Measurements from ENCODE around the gene EXPH5. TPM values are rescaled to one million over a fixed set of nuclear protein-coding genes. Genes with fewer than 3 reads are reported as not detected.

The EXPH5 gene
- total RNA-seq, 1 experiment from 2014 or later: 18.3 TPM

GRCh38 chr11:108580043-108580442, 13.5 kb downstream of the EXPH5 start:
- no peak for DNase-seq (ENCODE audit: low read depth, low spot score)
- Histone ChIP-seq H3K4me2 (ENCODE audit: low read length) (no peak overlapping the region), H3K4me3 (replicated peaks in 1 of 2; ENCODE audit: low read depth in 1 of 2, low read length in 2 of 2) (no peak overlapping the region), H3K4me1 (ENCODE audit: control insufficient read depth in 1 of 2, insufficient read depth in 2 of 2, low read length in 2 of 2) (no peaks in the 10 kb centered on the region), H3K27ac (ENCODE audit: low read depth, low read length) (no peak overlapping the region), H2AFZ (ENCODE audit: low read depth, low read length, poor library complexity, severe bottlenecking) (no peak overlapping the region), H3K9me3 (ENCODE audit: control insufficient read depth in 1 of 2, insufficient read depth in 1 of 2, low read depth in 1 of 2, low read length in 2 of 2) (no peaks in the 10 kb centered on the region), H3K9ac (ENCODE audit: low read length) (no peak overlapping the region), H3K27me3 (ENCODE audit: insufficient read depth, low read length) (no peaks in the 10 kb centered on the region), H4K20me1 (ENCODE audit: insufficient read depth) (no peaks in the 10 kb centered on the region), H3K79me2 (ENCODE audit: insufficient read depth, low read length) (peaks cover 6% of the 10 kb centered on the region; the same call in 1 of the 2 replicates), H3K36me3 (ENCODE audit: control insufficient read depth in 1 of 2, insufficient read depth in 2 of 2, low read length in 2 of 2) (0 out of 4 replicates have a peak, but pooled peaks cover 0 to 3% of the 10 kb centered on the region in 2 experiments), H3K9me2 (ENCODE audit: insufficient read depth) (no peaks in the 10 kb centered on the region)
- CTCF ChIA-PET: no interaction called here
- TF ChIP-seq ELF1 (IDR thresholded peaks at IDR 0.05; ENCODE audit: borderline replicate concordance, low read depth) (no peak), RAD21 (IDR thresholded peaks at IDR 0.05; ENCODE audit: low read depth) (no peak), ZNF274 (IDR thresholded peaks at IDR 0.05; ENCODE audit: low read depth, low read length) (no peak), MAX (IDR thresholded peaks at IDR 0.05) (no peak), POLR2A (IDR thresholded peaks at IDR 0.05; ENCODE audit: borderline replicate concordance, extremely low read depth, insufficient read depth, insufficient read length) (no peak), SP1 (IDR thresholded peaks at IDR 0.05; ENCODE audit: low read depth) (no peak), EGR1 (IDR thresholded peaks at IDR 0.05; ENCODE audit: low read depth) (no peak)
- RAD21 ChIA-PET (ENCODE audit: low non-redundant PET in 1 of 2, low total read pairs in 2 of 2, uncharacterized antibody in 2 of 2, unreplicated experiment in 2 of 2): no interaction called here
- ATAC-seq: no peak
- intact Hi-C loops (cut with micrococcal nuclease): no loop called here
- no TSS peak for BruUV-seq (replicated peaks)
- POLR2A ChIA-PET: no interaction called here

- no peak overlapping the region for H2AFZ ChIP-seq (ENCODE audit: low read depth, low read length, poor library complexity, severe bottlenecking)
- TF ChIP-seq ATF3 (IDR thresholded peaks at IDR 0.05) (no peak), POLR2A (IDR thresholded peaks at IDR 0.05; ENCODE audit: borderline replicate concordance, extremely low read depth, insufficient read depth, insufficient read length) (no peak), FOSL1 (IDR thresholded peaks at IDR 0.05; ENCODE audit: low read depth) (no peak), YY1 (IDR thresholded peaks at IDR 0.05; ENCODE audit: extremely low read depth, insufficient replicate concordance, low read depth, low read length) (no peak), CEBPB (IDR thresholded peaks at IDR 0.05; ENCODE audit: low read depth) (no peak), TCF7L2 (IDR thresholded peaks at IDR 0.05; ENCODE audit: borderline replicate concordance, extremely low read depth, insufficient read depth, insufficient read length) (no peak), ZNF274 (IDR thresholded peaks at IDR 0.05; ENCODE audit: low read depth, low read length) (no peak)
- intact Hi-C loops (cut with micrococcal nuclease): no loop called here
- H3K4me2 ChIP-seq (ENCODE audit: low read length): no peak overlapping the region
- no peak overlapping the region for H3K27ac ChIP-seq (ENCODE audit: low read depth, low read length)
- ChIA-PET CTCF (no interaction called here), RAD21 (ENCODE audit: low non-redundant PET in 1 of 2, low total read pairs in 2 of 2, uncharacterized antibody in 2 of 2, unreplicated experiment in 2 of 2) (no interaction called here), POLR2A (no interaction called here)
- BruUV-seq (replicated peaks): no TSS peak
- H3K36me3 ChIP-seq (ENCODE audit: control insufficient read depth in 1 of 2, insufficient read depth in 2 of 2, low read length in 2 of 2): 0 out of 4 replicates have a peak, but pooled peaks cover 0 to 3% of the 10 kb centered on the region in 2 experiments
- no peaks in the 10 kb centered on the region for H4K20me1 ChIP-seq (ENCODE audit: insufficient read depth)
- H3K9ac ChIP-seq (ENCODE audit: low read length): no peak overlapping the region
- no peak overlapping the region for H3K4me3 ChIP-seq (replicated peaks in 1 of 2; ENCODE audit: low read depth in 1 of 2, low read length in 2 of 2)
- H3K4me1 ChIP-seq (ENCODE audit: control insufficient read depth in 1 of 2, insufficient read depth in 2 of 2, low read length in 2 of 2): peaks cover 2 to 5% of the 10 kb centered on the region in 2 experiments; a peak in 2 of 4 replicates
- H3K79me2 ChIP-seq (ENCODE audit: insufficient read depth, low read length): peaks cover 6% of the 10 kb centered on the region; the same call in 1 of the 2 replicates
- no peaks in the 10 kb centered on the region for H3K27me3 ChIP-seq (ENCODE audit: insufficient read depth, low read length)
- no peaks in the 10 kb centered on the region for H3K9me2 ChIP-seq (ENCODE audit: insufficient read depth)
- no peaks in the 10 kb centered on the region for H3K9me3 ChIP-seq (ENCODE audit: control insufficient read depth in 1 of 2, insufficient read depth in 1 of 2, low read depth in 1 of 2, low read length in 2 of 2)
- no peak for DNase-seq (ENCODE audit: low read depth, low spot score)
- no peak for ATAC-seq
Measured at GRCh38 chr11:108576523-108576922, 17.0 kb downstream of the EXPH5 start.

All from HCT116 (cell line).